ENCODE results near the gene DHRS7C.

DNA sequence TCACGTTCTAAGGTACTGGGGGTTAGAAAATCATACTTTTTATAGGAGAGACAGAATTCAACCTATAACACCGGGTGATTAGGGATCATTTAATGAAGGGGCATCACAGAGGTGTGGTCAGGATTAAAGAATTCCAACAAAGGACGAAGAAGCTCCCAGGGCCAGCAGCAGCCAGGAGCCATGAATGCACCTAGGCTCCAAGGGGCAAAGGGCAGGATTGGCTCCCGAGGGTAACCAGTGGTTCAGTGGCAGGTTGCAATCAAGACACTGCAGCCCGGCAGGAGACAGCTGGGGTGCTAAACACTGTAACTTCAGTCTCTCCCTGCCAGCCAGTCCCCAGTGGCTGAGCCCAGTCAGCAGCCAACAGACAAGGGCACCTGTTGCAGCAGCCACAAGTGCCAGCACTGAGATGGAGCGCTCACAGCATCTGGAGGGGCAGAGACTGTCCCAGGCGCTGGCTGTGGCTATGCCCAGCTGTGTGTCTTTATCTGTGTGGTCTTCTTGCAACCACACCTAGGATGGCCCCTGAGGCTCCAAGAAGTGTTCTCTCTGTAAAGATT, 23.9 kb downstream of the DHRS7C start:
- TF ChIP-seq, protein P1, sequence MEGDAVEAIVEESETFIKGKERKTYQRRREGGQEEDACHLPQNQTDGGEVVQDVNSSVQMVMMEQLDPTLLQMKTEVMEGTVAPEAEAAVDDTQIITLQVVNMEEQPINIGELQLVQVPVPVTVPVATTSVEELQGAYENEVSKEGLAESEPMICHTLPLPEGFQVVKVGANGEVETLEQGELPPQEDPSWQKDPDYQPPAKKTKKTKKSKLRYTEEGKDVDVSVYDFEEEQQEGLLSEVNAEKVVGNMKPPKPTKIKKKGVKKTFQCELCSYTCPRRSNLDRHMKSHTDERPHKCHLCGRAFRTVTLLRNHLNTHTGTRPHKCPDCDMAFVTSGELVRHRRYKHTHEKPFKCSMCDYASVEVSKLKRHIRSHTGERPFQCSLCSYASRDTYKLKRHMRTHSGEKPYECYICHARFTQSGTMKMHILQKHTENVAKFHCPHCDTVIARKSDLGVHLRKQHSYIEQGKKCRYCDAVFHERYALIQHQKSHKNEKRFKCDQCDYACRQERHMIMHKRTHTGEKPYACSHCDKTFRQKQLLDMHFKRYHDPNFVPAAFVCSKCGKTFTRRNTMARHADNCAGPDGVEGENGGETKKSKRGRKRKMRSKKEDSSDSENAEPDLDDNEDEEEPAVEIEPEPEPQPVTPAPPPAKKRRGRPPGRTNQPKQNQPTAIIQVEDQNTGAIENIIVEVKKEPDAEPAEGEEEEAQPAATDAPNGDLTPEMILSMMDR (IDR thresholded peaks at IDR 0.05): no peak
- TF ChIP-seq POLR2A (IDR thresholded peaks at IDR 0.05): no peak

Measured in heart left ventricle (tissue), 13 donors.